Body of pancreas (tissue), 4 donors: ENCODE measurements around the gene PLPP3.

ENCODE experiments used
- CTCF ChIP-seq, 7 experiments: fragments of 450-650 bp in 4 of 7; fragments of 200-600 bp in 3 of 7; sonication (generic) in 3 of 7; IDR thresholded peaks; one replicate each; pipeline ENCODE4 v1.5.1; 2016 to 2019; ENCODE audit warnings: antibody characterized with exemption in 7 of 7
- POLR2A ChIP-seq, 3 donors: fragments of 450-650 bp; IDR thresholded peaks; one replicate each; pipeline ENCODE4 v1.6.1; 2016; ENCODE audit warnings: antibody characterized with exemption in 3 of 3, mild to moderate bottlenecking in 2 of 3

- no peak for TF ChIP-seq CTCF (IDR thresholded peaks at IDR 0.05)
- TF ChIP-seq POLR2A (IDR thresholded peaks at IDR 0.05): no peak
Observed at GRCh38 chr1:56496821-56497772, 82.3 kb downstream of the PLPP3 start.
